Pulmonary artery endothelial cell (primary cell): ENCODE measurements around the gene GJC3. TPM values are rescaled to one million over a fixed set of nuclear protein-coding genes. Genes with fewer than 3 reads are reported as not detected.
A peak's percentile ranks its signal among the peaks of the same experiment; 100 is the strongest.
"Not testable (repeated sequence)": the region's sequence is repeated elsewhere in the genome, so short reads cannot be mapped to it uniquely, and the experiment has no call there.

ENCODE experiments used
- DNase-seq: peaks from one replicate; pipeline ENCODE4 v3.0.0-alpha.2; 2011; ENCODE audit warnings: low read depth, low spot score
- total RNA-seq: library from RNA; depleted of rRNA; stranded (reverse); fragments of >200 nt; gene quantifications from 2 replicates; pipeline ENCODE4 v1.2.3, GENCODE V29; 2014

GJC3 gene
- not detected in 2 replicates for total RNA-seq

GRCh38 chr7:99928994-99929729 is at the start of gene GJC3:
TSS of gene GJC3 (minus strand) at chr7:99929620. CDS start at chr7:99929620, 0 bp downstream.
- DNase-seq: peak; percentile 27

GRCh38 chr7:99976626-99977025 is 47.2 kb upstream of the GJC3 start:
- DNase-seq: no peak

GRCh38 chr7:99975782-99976521 is 46.5 kb upstream of the GJC3 start, which contains the start of gene AZGP1:
TSS of gene AZGP1 (minus strand) at chr7:99976031. CDS start at chr7:99976020, 11 bp downstream.
- DNase-seq: no peak

GRCh38 chr7:99974681-99975080 is 45.3 kb upstream of the GJC3 start:
- no peak for DNase-seq

- DNase-seq: not testable (repeated sequence)
Measured at GRCh38 chr7:99973817-99974216, 44.4 kb upstream of the GJC3 start.

- no peak for DNase-seq
Measured at GRCh38 chr7:99971242-99971641, 41.8 kb upstream of the GJC3 start.

- not testable (repeated sequence) for DNase-seq
Measured at GRCh38 chr7:99969813-99970212, 40.4 kb upstream of the GJC3 start.

GRCh38 chr7:99969298-99969697 is 39.9 kb upstream of the GJC3 start:
- DNase-seq: no peak

- no peak for DNase-seq
Measured at GRCh38 chr7:99958564-99959227, 29.3 kb upstream of the GJC3 start.

GRCh38 chr7:99955247-99955646 is 25.8 kb upstream of the GJC3 start:
- no peak for DNase-seq

- not testable (repeated sequence) for DNase-seq
Measured at GRCh38 chr7:99954643-99955042, 25.2 kb upstream of the GJC3 start.

GRCh38 chr7:99953649-99954048 is 24.2 kb upstream of the GJC3 start:
- DNase-seq: no peak

GRCh38 chr7:99952649-99953048 is 23.2 kb upstream of the GJC3 start:
- not testable (repeated sequence) for DNase-seq

- not testable (repeated sequence) for DNase-seq
Measured at GRCh38 chr7:99950819-99951218, 21.4 kb upstream of the GJC3 start.

GRCh38 chr7:99949645-99950228 is 20.3 kb upstream of the GJC3 start:
- DNase-seq: no peak

- DNase-seq: no peak
Measured at GRCh38 chr7:99947608-99948007, 18.2 kb upstream of the GJC3 start.

GRCh38 chr7:99944497-99945070 is 15.2 kb upstream of the GJC3 start:
- no peak for DNase-seq

- DNase-seq: no peak
Measured at GRCh38 chr7:99943641-99944496, 14.4 kb upstream of the GJC3 start.

- DNase-seq: no peak
Measured at GRCh38 chr7:99938296-99938695, 8.9 kb upstream of the GJC3 start.

- DNase-seq: not testable (repeated sequence)
Measured at GRCh38 chr7:99935009-99935408, 5.6 kb upstream of the GJC3 start.
